Panc1 (cell line): ENCODE measurements around the gene SAFB2.

Source experiments
- POLR2AphosphoS5 ChIP-seq: IDR thresholded peaks from 2 replicates; pipeline ENCODE4 v1.6.1; 2012; ENCODE audit warnings: mild to moderate bottlenecking, low read depth, low read length, moderate library complexity
- TCF7L2 ChIP-seq: IDR thresholded peaks from 2 replicates; pipeline ENCODE4 v1.6.1; 2011; ENCODE audit warnings: mild to moderate bottlenecking, low read depth, low read length, inconsistent platforms
- TF ChIP-seq, protein P1 (sequence below): fragments of 450-650 bp; IDR thresholded peaks from 2 replicates; pipeline ENCODE4 v1.5.1; 2017; ENCODE audit warnings: mild to moderate bottlenecking
- TF ChIP-seq, protein P2 (sequence below), 2 experiments: IDR thresholded peaks; 2 replicates each; pipeline ENCODE4 v1.6.1; 2011 to 2012; ENCODE audit warnings: low read depth in 2 of 2, control low read depth in 1 of 2, low read length in 1 of 2, mild to moderate bottlenecking in 1 of 2, moderate library complexity in 1 of 2; ENCODE audit not compliant: insufficient read depth in 1 of 2

GRCh38 chr19:5563935-5564612, 58.5 kb downstream of the SAFB2 start:
- TF ChIP-seq, protein P1, sequence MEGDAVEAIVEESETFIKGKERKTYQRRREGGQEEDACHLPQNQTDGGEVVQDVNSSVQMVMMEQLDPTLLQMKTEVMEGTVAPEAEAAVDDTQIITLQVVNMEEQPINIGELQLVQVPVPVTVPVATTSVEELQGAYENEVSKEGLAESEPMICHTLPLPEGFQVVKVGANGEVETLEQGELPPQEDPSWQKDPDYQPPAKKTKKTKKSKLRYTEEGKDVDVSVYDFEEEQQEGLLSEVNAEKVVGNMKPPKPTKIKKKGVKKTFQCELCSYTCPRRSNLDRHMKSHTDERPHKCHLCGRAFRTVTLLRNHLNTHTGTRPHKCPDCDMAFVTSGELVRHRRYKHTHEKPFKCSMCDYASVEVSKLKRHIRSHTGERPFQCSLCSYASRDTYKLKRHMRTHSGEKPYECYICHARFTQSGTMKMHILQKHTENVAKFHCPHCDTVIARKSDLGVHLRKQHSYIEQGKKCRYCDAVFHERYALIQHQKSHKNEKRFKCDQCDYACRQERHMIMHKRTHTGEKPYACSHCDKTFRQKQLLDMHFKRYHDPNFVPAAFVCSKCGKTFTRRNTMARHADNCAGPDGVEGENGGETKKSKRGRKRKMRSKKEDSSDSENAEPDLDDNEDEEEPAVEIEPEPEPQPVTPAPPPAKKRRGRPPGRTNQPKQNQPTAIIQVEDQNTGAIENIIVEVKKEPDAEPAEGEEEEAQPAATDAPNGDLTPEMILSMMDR, result no peak
- TF ChIP-seq, protein P2, sequence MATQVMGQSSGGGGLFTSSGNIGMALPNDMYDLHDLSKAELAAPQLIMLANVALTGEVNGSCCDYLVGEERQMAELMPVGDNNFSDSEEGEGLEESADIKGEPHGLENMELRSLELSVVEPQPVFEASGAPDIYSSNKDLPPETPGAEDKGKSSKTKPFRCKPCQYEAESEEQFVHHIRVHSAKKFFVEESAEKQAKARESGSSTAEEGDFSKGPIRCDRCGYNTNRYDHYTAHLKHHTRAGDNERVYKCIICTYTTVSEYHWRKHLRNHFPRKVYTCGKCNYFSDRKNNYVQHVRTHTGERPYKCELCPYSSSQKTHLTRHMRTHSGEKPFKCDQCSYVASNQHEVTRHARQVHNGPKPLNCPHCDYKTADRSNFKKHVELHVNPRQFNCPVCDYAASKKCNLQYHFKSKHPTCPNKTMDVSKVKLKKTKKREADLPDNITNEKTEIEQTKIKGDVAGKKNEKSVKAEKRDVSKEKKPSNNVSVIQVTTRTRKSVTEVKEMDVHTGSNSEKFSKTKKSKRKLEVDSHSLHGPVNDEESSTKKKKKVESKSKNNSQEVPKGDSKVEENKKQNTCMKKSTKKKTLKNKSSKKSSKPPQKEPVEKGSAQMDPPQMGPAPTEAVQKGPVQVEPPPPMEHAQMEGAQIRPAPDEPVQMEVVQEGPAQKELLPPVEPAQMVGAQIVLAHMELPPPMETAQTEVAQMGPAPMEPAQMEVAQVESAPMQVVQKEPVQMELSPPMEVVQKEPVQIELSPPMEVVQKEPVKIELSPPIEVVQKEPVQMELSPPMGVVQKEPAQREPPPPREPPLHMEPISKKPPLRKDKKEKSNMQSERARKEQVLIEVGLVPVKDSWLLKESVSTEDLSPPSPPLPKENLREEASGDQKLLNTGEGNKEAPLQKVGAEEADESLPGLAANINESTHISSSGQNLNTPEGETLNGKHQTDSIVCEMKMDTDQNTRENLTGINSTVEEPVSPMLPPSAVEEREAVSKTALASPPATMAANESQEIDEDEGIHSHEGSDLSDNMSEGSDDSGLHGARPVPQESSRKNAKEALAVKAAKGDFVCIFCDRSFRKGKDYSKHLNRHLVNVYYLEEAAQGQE (IDR thresholded peaks at IDR 0.05; ENCODE audit: insufficient read depth in 1 of 2, low read depth in 2 of 2, low read length in 1 of 2), result no peak
- TF ChIP-seq POLR2AphosphoS5 (no peak), TCF7L2 (no peak)
